GM19468 (cell line): ENCODE results near the gene TRAFD1.

Experiments
- ATAC-seq: cut with Tn5 transposase; IDR thresholded peaks from one replicate; pipeline ENCODE4 v1.9.1; 2021; ENCODE audit warnings: mild to moderate bottlenecking, moderate library complexity, moderate number of reproducible peaks; ENCODE audit not compliant: unreplicated experiment; ENCODE audit errors: extremely low read depth

The TRAFD1 gene

GRCh38 chr12:112170971-112171596 is 45.7 kb downstream of the TRAFD1 start:
- ATAC-seq = no peak

GRCh38 chr12:112172556-112173324 is 47.4 kb downstream of the TRAFD1 start:
- no peak for ATAC-seq

- no peak for ATAC-seq
Measured at GRCh38 chr12:112175361-112176155, 50.2 kb downstream of the TRAFD1 start.

- no peak for ATAC-seq
Measured at GRCh38 chr12:112176321-112177010, 51.1 kb downstream of the TRAFD1 start.

GRCh38 chr12:112178796-112179195 is 53.4 kb downstream of the TRAFD1 start:
- ATAC-seq = no peak

GRCh38 chr12:112179341-112179740 is 54.0 kb downstream of the TRAFD1 start:
- no peak for ATAC-seq

- no peak for ATAC-seq
Measured at GRCh38 chr12:112179916-112180315, 54.6 kb downstream of the TRAFD1 start.

GRCh38 chr12:112180422-112180821 is 55.1 kb downstream of the TRAFD1 start:
- ATAC-seq = no peak

GRCh38 chr12:112182499-112182898 is 57.1 kb downstream of the TRAFD1 start:
- ATAC-seq = no peak

GRCh38 chr12:112183141-112184021 is 58.0 kb downstream of the TRAFD1 start:
- no peak for ATAC-seq

GRCh38 chr12:112184056-112184887 is 58.9 kb downstream of the TRAFD1 start:
- no peak for ATAC-seq

GRCh38 chr12:112185093-112185923 is 59.9 kb downstream of the TRAFD1 start:
- no peak for ATAC-seq

GRCh38 chr12:112188130-112188830 is 62.9 kb downstream of the TRAFD1 start:
- no peak for ATAC-seq

GRCh38 chr12:112190231-112191025 is 65.1 kb downstream of the TRAFD1 start:
- ATAC-seq = no peak

- ATAC-seq = no peak
Measured at GRCh38 chr12:112191201-112191600, 65.8 kb downstream of the TRAFD1 start.

- ATAC-seq = no peak
Measured at GRCh38 chr12:112191840-112192321, 66.5 kb downstream of the TRAFD1 start.
